ENCODE results near the gene CHST11.
A peak's percentile ranks its signal among the peaks of the same experiment; 100 is the strongest.

The CHST11 gene

DNA sequence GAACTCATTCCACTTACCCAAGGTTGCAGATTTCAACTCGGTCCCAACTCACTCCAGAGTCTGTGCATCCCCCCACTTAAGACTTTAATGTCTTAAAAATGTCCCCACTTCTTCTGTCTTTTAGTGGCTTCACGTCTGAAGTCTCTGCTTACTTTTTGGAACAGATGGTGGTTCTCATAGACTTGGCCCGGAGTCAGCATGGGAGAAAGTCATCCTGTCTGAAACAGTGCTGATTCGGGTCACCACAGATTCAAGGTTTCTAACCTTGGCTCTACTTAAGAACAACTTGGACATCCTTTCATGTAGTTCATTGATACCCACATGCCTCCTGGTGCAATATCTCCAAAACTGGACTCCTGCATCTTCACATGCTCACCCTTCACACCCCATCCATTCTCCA lies 26.0 kb downstream of the CHST11 start:
- DNase-seq (ENCODE audit: low spot score) = no peak

DNA sequence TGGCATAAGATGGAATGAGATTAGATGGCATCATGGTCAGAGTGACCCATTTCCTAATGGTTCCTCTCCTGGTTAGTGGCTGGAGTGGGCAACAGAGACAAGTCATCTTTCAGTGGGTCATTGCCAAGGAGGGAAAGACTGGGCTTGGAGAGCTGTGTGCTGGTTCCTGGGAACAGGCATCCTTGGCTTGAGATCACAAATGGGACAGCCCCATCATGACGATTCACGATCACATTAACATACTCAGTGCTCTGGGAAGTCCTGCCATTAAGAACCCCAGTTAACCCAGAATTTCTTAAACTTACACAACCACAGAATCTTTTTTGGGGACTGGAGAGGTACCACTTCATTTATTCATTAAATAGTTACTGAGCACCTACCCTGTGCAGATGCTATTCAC lies 27.3 kb downstream of the CHST11 start:
- DNase-seq (ENCODE audit: low spot score) = no peak

DNA sequence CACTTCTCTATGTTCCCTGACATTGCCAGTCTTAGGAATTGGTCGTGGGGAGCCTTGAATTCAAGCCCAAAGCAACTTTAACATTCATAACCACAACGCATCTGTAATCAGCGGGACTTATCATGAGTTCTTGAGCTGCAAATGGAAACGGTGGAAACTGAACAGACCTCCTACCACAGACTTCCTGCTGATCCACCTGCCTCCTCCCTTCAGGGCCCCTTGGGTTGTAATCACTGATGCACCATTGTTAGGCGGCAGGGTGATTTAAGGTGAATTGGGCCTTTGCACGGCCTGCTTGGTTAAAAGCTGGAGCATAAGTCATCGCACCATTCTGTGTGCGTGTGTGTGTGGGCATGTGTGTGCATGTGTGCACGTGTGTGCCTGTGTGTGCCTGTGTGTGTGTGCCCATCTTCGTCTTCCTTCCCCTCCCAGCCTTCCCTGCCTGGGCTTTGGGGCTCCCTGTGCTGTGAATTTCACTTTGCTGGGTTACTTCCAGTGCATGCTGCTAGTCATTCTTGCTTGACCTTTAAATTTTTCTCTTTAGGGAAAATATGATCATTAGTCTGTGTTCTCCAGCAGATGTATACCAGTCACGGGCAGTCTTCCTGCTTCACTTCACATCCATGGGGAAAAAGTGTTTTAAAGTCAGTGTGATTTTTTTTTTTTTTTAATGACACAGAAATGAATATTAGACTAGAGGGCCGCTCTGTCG lies 29.1 kb downstream of the CHST11 start:
- no peak for DNase-seq (ENCODE audit: low spot score)

DNA sequence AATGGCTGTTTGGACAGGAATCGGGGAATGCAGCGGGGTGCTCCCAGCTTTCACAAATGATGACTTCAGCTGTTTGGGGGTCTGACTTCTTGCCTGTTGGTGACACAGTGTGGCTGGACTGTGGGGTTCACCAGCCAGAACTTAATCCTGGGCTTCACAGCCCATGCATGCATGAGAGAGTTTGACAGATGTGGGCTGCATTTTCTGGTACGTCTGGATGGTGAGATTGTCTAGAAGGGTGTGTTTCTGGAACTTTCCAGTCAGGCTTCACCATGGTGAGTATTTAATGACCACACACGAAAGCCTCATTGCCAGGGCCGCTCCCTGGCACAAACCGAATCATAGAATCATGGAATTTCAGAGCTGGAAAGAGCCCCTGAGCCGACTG lies 29.6 kb downstream of the CHST11 start:
- DNase-seq (ENCODE audit: low spot score) = no peak

DNA sequence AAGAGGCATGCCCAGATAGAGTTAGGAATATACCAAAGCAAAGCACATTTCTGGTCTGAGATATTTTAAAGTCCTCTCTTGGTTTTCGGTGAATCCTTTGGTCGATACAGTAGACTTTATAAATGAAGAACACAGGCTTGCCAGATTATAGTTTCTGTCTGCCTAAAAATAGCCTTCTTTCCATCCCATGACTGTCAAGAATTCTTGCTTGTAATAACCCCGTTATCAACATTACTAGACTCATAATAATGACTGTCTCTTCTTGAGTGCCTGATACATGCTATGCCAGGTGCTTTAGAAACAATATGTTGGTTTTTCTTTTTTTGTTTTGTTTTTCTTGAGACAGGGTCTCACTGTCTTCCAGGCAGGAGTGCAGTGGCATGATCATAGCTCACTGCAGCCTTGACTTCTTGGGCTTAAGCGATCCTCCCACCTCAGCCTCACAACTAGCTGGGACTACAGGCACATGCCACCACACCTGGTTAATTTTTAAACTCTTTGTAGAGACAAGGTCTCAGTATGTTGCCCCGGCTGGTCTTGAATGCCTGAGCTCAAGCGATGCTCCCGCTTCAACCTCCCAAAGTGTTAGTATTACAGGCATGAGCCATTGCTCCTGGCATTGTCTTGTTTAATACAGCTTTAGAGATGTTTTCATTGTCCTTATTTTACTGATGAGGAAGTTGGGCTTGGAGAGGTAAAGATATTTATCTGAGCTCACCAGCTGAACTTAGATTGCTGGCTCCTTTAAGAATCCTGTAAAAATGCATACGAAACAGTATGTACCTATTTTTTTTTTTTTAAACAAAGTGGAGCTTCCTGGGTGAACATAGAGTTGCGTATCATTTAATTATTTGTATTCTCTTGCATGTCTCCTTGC lies 30.4 kb downstream of the CHST11 start:
- no peak for DNase-seq (ENCODE audit: low spot score)

DNA sequence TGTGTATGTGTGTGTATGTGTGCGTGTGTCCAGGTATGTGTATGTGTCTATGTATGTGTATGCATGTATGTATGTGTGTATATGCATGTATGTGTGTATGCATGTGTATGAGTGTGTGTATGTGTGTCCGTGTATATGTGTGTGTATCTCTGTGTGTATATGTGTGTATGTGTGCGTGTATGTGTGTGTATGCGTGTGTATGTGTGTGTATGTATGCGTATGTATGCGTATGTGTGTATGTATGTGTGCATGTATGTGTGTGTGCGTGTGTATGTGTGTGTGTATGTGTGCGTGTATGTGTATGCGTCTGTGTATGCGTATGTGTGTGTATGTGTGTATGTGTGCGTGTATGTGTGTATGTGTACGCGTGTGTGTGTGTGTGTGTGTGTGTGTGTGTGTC lies 31.6 kb downstream of the CHST11 start:
- DNase-seq (ENCODE audit: low spot score) = no peak

DNA sequence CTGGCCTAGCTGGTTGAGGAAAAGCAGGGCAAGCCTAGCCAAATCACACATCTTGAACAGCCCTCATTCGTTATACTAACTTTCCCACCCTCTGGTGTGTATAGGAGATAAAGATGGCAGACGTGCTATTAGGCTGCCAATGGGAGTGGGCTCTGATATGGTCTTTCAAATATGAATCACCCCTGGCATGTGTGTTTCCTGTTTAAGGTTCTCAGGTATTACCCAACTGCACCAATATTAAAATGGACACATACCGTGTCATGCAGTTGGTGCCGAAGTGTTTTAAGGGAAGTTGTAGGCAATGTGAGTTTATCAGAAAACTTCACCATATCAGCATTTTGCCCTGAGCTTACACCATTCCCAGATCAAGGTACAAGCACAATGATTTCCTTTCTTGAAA lies 33.4 kb downstream of the CHST11 start:
- DNase-seq (ENCODE audit: low spot score) = peak; percentile 51

DNA sequence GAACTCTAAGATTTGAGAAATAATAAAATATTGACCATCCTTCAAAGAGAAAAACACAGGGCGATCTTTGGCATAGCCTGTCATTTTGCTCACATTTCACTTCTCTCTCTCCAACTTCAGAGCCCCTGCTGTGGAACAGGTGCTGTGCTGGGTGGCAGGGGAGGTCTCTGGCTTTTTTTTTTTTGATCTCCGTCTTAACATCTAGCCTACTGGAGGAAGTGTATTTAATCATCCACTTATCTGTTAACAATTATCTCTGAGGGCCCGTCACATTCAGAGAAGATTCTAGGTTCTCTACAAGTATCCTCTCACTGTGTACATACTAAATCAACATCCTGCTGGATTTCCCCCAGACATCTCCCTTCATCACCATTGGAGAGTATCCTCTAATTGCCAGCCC lies 34.1 kb downstream of the CHST11 start:
- no peak for DNase-seq (ENCODE audit: low spot score)

DNA sequence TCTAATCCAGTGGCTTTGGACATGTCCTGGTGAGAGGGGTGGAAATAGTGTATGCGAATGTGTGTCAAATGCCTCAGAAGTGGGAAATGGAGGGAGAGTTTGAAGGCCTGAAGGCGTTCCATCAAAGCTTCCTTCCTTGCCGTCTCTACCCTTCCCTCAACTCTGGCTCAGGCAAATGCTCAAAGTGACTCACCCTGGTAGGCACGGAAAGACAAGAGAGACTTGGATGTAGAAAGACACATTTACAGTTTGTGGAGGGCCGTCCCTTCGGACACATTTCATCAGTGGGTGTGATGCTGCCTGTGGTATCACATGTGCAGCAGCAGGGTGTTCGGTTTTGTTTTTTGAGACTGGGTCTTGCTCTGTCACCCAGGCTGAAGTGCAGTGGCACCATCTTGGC lies 36.7 kb downstream of the CHST11 start:
- no peak for DNase-seq (ENCODE audit: low spot score)

DNA sequence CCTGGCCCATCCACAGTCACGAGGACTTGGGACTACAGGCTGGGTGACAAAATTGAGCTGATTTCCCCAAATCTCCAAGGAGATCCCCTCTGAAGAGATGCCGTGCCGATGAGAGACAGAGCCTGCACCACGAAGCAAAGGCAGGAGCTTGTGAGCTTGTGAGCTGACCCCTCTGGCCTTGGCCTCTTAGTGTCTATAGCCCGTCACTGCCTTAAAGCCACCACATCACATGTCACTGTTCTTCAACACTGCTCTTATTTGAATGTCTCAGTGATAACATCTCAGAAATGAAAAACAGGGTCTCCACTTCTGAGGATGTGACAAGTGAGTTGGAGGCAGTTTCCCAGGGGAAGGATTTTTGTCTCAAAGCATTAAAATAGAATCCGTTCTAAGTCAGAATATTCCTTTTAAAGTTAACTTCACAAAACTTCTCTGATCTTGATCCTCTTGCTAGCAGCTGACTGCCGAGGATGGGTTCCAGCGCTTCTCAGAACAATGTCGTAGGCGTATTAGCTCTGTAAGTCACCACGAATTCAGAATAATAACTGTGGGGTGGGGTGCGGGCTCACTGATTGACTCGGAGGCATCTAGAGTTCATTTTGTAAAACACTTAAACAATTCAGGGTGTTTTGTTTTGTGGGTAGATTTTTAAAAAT lies 37.5 kb downstream of the CHST11 start:
- no peak for DNase-seq (ENCODE audit: low spot score)

DNA sequence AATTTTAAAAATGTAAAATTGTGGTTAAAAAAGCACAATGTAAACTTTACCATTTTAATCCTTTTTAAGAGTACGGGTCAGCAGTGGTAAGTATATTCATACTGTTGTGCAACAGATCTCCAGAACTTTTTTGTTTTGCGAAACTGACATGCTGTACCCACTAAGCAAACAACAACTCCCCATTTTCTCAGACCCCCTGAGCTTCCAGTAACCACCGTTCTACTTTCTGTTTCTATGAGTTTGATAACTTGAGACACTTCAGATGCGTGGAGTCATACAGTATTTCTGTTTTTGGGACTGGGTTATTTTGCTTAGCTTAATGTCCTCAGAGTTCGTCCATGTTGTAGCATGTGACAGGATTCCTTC lies 38.0 kb downstream of the CHST11 start:
- DNase-seq (ENCODE audit: low spot score) = no peak

DNA sequence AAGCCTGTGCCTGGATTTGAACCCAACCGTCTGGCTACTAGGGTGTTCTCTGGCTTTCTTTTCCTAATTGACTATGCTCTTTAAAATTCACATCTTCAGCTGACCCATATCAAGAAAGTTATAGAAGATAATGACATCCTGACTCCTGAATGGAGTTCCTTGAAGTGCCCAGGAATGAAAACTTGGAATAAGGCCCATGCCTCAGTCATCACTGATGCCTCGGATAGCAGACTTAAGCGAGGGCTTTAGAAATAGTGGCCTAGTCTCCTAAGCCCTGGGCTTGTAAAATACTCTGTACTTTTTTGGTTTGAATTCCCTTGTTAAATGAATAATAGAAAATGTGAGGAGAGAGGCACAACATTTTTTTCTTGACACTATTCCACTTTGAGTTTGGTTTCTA lies 39.0 kb downstream of the CHST11 start:
- no peak for DNase-seq (ENCODE audit: low spot score)

DNA sequence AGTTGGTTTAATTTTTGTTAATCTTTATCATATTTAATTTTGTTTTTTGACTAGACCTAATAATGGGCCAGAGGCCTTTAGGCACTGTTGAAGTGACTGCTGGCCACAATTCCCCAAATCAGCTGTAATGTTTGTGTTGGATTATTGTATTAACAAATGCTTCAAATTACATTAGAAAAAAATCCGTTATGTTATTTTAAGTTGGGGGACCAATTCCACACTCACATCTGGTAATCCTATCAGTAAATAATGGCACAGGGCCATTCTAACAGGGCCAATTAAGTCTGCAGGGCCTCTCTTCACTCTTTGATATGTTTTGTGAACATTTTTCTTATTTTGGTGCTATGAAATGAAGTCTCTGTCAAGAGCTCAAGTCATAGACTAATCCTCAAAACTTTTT lies 39.6 kb downstream of the CHST11 start:
- DNase-seq (ENCODE audit: low spot score) = no peak

DNA sequence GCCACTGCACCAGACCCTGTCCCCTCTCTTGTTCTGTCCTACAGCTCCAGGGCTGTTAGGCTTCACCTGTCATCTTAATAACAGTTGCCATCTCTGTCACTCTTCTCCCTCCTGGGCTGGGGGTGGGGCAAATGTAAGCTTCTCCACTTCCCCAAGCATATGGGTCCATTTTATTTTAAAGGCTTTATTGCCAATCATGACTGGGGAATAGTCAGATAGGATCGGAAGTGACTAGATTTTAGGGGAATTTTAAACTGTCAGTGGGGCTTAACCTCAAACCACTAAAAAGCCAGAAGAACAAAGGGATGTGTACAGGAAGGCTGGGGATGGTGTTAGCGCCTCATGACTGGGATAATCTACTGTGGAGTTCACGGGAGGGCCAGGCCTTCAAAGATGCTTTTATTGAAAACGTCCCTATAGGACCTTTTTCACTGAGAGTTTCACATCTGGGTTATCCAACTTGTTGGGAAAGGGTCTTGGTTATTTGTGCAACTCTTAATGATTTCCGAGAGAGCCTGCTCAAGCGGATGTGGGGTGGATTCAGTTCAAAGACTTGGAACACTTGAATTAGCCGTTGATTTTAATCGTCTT lies 41.6 kb downstream of the CHST11 start:
- no peak for DNase-seq (ENCODE audit: low spot score)

DNA sequence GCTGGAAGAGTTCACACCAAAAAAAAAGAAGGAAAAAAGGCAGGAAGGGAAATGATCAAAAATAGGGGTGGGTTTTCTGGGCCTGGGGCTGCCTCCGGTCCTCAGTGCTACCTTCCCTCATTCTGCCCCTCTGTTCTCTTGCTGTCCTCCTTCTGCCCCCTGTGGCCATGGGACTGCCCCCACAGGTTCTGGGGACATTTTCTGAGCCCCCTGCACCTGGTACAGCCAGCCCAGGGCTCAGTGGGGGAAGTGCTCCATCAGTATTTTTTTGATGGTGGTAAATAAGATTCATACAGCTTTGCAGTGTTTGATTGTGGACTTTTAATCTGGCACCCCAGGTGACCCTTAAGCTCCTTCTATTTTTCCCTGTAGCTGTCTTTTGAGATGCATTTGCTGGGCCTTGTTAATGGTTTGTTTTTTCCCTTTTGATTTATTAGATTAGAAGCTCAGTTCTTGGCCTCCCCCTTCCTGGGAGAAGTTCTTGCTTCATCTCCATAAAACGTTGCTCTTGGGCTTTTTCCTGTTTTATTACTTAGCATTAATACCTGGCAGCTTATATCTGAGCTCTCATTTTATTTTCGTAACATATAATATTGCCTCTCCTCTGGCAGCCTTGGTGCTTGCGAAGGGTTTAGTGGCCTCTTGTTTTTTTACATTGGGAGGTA lies 43.1 kb downstream of the CHST11 start:
- no peak for DNase-seq (ENCODE audit: low spot score)

DNA sequence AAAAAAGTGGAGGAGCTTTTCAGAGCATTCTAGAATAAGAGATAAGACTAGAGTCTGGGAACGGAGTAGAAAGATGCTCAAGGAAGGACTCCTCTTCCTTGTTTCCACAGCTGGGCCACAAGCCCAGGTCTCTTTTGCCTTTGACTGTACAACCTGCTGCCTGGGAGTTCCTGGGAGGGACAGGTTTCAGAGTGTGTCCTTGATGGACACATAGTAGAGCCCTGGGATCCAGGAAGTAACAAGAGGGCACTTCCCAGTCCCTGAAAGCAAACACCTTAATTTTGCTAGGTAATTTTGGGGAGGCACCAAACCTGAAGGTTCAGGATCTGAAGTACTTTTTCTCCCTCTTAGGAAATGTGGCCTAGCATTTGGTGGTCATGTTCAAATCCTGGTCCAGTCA lies 44.4 kb downstream of the CHST11 start:
- no peak for DNase-seq (ENCODE audit: low spot score)

DNA sequence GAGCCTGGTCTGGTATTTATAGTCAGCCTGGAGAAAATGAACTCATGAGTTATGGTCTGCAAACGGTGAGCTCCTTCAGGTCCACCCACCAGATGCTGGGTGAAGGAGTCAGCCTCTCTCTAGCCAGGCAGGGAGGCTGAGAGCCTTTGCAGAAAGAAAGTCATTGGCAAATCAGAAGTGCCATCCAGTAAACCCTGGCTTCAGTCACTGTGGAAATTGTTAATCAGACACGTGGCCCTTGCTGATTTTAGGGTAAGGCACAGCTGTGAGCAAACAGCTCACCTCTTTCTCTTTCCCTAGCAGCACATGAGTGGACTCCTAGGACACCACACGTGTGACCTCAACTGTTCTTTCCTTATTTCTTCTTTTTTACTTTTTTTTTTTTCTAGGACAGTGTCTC lies 44.9 kb downstream of the CHST11 start:
- no peak for DNase-seq (ENCODE audit: low spot score)

DNA sequence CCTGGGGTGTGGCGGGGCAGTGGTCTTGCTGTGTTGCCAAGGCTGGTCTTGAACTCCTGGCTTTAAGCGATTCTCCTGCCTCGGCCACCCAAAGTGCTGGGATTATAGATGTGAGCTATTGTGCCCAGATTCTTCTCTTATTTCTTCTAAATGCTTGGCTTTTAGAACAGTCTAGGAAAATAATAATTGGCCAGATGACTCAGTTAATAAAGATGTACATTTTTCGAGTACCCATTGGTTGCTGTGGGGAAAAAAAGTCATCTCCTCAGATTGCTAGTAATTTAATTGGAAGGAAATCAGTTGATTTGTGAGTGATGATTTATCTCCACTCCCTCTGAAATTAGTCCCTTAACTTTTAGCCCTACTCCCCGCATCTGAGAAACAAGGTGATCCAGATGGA lies 45.5 kb downstream of the CHST11 start:
- DNase-seq (ENCODE audit: low spot score) = no peak

DNA sequence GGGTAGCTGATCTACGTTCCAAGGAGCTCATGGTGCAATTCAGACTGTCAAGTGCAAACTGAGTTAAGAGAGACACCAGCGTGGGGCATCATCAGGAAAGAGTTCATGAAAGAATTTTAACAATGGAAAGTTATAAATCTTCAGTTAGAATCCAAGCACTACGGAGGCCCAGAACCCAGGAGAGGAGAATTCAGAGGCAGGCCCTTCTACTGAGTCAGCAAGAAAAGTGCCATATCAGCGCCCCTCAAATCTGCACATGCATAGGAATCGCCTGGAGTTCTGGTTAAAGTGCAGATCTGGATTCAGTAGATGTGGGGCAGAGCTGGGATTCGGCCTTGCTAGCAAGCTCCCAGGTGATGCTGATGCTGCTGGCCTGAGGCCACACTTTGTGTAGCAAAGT lies 45.9 kb downstream of the CHST11 start:
- DNase-seq (ENCODE audit: low spot score) = no peak

DNA sequence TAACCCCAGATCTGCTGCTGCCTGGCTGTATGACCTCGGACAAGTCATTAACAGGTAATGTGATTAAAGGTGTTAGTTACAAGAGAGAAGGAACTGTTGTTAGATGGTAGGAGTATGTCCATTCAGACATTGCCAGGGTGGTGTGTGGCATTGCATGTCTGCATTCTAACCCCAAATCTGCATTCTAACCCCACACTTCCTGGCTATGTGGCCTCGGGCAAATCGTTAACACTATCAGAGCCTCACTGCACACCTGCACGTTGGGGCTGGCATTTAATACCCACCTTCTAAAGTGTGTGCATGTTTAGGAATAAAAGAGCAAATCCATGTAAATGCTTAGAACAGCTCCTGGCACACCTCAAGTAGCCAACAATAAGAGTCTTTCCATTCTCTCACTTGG lies 46.4 kb downstream of the CHST11 start:
- no peak for DNase-seq (ENCODE audit: low spot score)

DNA sequence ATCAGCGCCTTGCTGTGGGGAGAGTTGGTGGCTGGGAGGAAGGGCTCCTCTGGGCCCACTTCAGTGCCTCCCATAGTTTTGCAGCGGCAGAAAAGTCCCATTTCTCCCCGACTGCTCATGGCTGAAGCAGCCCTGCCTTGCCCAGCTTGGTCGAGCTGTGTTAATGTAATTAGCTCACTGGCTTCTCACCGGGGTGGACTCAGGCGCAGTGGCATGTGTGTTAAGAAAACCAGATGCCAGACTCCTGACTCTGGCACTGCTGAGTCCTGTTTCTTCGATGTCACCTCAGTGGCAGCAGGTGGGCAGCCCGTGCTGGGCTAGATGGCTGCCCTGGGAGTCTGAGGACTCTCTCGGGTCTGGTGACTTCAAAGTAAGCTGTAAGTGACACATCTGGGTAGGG lies 47.4 kb downstream of the CHST11 start:
- DNase-seq (ENCODE audit: low spot score) = no peak

DNA sequence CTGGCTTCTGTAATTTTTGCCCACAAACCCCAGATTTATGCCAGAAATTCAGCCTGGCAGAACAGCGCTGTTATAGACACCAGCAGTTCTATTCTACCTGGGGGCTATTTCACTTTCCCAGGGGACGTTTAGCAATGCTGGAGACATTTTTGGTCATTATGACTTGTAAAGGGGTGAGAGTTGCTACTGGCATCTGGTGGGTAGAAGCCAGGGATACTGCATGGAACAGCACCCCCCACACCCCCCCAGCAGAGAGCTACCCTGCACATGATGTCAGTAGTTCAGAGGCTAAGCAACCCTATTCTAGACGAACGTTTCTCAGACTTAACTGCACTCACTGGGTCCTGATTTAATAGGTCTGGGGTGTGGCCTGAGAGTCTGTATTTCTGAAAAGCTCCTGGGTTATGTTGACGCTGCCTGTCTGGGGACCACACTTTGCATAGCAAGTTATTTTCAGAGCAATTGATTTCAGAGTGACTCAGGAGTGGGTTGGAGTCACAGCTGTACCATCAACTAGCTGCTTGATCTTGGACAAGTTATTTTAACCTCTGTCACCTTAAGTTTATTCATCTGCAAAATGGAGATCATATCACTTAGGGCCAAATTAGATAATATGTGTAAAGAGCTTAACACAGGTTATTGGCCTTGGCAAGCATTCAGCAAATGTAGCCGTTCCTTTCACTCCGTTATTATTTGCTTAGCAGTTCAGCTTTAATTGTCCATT lies 48.5 kb downstream of the CHST11 start:
- no peak for DNase-seq (ENCODE audit: low spot score)
